Hematopoietic multipotent progenitor cell treated with erythropoietin and hydrocortisone succinate and interleukin-3 and kit ligand, for 15 days (in vitro differentiated cells): Measurements from ENCODE around the gene AQP1.

Experiments used
- DNase-seq: peaks from one replicate; pipeline ENCODE4 v3.0.0-alpha.2; 2015; ENCODE audit warnings: low spot score

The AQP1 gene

GRCh38 chr7:30974605-30975255 lies 63.1 kb downstream of the AQP1 start:
- peak; percentile 66 for DNase-seq
